GM19239 (cell line): ENCODE results near the gene AVEN.

ENCODE experiments used
- DNase-seq: peaks from one replicate; pipeline ENCODE4 v3.0.0; 2011; ENCODE audit warnings: low spot score; ENCODE audit not compliant: insufficient read length
- FAIRE-seq: peaks from 2 replicates; lab custom pipeline; 2011; peaks lifted over from hg19 to GRCh38; lab: Jason Lieb, UNC

Gene AVEN

DNA sequence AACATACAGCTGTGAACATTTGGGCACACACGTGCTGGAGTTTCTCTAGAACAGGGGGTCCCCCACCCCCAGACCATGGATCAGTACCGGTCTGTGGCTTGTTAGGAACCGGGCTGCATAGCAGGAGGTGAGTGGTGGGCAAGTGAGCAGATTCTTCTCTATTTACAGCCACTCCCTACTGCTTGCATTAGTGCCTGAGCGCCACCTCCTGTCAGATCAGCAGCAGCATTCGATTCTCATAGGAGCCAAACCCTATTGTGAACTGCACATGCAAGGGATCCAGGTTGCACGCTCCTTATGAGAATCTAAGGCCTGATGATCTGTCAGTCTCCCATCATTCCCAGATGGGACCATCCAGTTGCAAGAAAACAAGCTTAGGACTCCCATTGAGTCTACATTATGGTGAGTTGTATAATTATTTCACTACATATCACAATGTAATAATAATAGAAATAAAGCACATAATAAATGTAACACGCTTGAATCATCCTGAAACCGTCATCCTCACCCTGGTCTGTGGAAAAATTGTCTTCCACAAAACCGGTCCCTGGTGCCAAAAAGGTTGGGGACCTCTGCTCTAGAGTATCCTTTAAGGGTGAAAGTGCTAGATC lies 44.9 kb downstream of the AVEN start:
- FAIRE-seq, result peak; percentile 51
- DNase-seq, result no peak

DNA sequence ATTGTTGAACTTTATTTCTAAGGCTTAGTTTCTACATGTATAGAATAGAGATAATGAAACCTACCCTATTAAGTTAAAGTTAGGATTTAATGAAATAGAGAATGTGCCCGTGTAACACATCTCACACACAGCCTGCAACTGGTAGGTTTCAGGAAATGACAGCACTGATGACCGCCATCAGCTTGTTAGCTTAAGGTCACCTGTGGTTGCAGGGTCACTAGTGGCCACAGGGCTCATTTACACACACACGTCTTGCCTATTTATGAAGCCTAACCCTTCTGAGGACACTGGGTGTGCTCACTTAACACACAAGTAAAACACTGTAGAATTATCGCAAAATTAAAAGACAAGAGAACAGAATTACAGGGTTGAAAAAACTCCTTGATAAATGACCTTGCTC lies 50.6 kb downstream of the AVEN start:
- peak; percentile 42 for FAIRE-seq
- no peak for DNase-seq

DNA sequence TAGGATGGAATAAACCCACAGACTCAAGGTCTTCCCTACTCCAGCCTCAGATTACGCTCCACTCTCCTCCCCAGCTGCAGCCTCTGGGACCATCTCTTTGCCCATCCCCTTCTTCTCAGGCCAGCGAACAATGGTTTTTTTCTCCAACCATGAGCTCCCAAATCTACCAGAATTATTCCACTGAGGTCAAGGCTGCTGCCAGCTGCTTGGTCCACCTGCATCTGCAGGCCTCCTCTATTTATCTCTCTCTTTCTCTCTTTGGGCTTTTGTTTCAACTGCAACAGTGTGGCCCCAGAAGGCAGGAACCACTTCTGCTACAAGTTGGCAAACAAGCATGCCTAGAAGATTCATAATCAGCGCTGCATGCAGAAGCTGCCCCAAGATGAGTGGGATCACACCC lies 51.6 kb downstream of the AVEN start:
- no peak for DNase-seq
- FAIRE-seq, result no peak

DNA sequence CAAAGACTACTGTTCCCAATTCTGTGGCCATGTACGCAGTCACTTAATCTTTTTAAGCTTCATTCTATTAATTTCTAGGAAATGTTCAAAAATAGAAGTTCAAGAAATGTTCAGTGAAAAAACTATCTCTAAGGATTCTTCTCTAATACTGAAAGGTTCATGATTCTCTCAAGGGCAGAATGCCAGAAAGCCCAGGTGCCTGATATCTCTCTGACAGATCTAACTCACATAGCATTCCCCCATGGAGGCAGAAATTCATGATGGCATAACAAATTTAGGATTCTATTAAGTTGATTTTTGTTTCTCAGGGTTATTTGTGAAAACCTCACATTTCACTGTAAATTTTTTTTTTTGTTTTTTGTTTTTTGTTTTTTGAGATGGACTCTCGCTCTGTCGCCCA lies 53.3 kb downstream of the AVEN start:
- no peak for FAIRE-seq
- no peak for DNase-seq

DNA sequence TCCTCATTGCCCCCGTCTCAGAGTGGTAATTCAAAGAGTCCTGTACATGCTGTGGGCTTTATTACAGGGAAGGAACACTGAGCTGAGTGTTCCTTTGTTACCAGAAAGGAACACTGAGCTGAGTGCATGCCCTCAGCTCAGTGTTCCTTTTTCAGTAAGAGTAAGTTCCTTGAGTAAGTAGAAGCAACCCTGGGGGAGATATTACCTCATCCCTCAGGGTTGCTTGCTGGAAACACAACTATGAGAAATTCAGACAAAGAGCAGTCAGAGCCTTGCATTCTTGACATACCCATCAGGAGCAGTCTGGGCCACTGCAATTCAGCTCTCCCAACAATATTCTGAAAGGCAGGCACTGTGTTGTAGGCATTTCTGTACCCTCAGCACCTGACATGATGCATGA lies 53.7 kb downstream of the AVEN start:
- DNase-seq, result no peak
- no peak for FAIRE-seq

DNA sequence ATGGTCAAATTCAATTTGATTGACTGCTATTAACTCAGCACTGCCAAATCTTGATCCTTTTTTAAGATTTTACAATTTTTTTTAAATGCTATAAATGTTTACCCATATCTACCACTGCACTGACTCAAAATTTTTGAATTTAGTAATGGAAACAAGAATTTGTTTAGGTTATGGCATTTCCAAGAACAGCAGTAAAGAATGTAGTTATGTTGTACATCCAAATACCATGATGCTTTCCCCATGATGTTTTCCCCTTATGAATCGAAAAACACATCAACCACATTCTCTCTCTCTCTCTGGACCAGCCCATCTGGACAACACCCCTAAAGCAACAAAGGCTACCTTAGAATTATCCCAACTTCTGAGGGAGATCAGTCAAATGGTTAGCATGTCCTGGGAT lies 56.5 kb downstream of the AVEN start:
- DNase-seq, result no peak
- no peak for FAIRE-seq

DNA sequence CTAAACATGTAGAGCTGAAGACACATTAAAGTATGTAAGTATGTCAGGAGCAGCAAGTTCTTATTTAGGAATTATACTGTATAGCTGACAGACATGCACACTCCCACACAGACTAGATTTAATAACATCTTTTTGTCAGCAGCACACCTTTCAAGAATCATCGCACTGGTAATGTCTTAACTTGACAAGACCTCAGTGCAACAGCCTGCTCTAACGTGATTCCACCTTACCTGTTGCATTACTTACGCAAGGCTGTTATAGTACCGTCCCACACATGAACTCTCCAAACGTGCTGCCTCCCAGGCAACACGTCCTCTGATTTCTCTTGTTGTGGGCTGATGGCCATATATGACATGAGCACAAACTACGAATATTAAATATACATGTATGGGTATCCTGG lies 58.8 kb downstream of the AVEN start:
- FAIRE-seq (no peak), DNase-seq (no peak)

DNA sequence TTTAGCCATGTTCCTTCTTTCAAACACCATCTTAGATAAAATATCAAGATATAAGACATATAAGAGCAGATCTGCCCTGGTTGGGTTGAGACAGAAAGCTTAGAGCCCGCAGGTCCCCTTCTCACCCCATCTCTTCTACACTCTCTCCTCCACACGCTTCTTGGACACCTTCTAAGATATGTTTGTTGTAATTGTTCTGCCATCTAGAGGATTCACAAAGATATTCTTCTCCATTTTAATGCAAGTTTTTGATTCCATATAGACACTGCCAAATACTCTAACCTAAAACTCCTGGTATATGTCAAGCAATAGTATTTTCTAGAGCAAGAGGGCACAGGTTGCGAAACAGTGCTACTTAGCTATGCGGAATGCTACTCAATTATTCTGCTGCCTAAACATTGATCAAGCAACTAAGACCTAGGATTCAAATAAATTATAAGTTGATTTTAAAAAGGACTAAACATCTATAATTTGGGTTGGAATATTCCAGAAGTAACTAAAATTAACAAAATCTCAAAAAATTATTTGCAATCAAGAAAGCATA lies 63.9 kb downstream of the AVEN start:
- DNase-seq, result no peak

DNA sequence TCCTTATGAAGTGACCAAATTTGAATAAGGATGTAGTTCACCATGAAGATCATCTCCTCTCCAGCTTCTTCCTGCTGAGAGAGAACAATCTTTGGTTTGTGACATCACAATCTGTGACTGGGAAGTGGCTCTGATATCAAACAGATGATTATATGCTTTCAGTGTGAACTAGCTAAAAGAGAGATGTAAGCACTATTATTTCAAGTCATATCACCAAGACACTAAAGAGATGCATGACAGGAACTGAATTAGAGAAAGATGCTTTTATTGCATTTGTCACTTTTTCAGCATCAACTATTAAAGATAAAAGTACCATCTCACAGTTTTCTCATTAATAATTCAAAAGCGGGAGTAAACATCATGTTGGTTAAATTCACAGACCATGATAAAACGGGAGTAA lies 67.2 kb downstream of the AVEN start:
- no peak for DNase-seq
- FAIRE-seq, result no peak

More for the DNA sequence above, 63.9 kb downstream of the AVEN start:
- no peak for FAIRE-seq

DNA sequence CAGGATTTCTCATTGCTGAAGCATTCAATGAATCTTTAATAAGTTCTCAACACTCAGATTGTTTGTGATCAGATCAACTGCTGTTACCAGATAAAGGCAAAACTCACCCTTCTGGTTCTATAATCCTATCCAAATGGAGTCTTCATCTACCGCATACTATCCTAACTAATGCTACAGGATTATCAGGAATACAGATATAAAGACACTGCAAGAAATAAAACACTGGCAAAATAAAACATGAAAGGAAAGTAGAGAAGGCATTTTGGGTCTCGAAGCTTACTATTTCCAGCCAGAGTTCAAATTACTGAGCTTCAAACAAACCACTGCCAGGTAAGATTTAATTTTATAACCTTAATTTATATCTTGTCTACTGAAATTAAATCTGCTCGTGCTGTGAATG lies 70.2 kb downstream of the AVEN start:
- no peak for DNase-seq
- FAIRE-seq, result peak; percentile 31

DNA sequence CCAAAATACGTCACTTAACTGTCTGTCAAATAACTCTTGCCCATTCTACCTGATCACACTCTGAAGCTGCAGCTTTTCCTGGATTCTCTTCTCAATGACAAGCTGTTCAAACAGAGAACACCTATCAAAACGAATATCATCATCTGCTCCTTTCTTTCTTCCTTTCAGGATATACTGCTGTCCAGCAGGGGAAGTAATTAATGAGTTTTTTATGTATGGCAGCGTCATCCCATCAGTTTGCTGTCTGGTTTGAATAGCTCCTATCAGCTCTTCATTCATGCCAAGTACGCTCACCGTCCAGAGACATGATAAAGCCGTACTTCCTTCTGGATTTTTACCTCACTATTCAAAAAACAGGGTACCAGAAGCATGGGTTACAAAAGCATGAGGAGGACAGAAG lies 70.8 kb downstream of the AVEN start, which contains the start of gene CHRM5:
Gene CHRM5 (plus strand): TSS at position 274 of the 400 bp plus-strand sequence. CDS start 94,221 bp downstream, outside the sequence.
- FAIRE-seq (no peak), DNase-seq (no peak)

DNA sequence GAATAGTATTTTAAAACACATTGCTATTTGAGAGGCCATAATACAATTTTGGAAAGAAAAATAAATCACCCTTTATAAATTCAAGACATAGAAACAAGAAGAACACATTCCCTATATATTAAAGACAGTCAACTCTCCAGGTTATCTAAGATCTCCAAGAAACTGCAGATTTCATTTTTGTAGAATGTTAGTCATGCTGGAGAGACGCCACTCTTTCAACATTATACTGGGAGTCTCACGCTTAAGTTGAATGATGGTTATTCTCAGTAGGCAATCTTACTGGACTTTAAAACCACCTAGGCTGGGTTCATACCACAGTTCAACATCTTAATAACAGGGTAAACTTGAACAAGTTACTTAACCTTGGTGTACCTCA lies 74.4 kb downstream of the AVEN start:
- FAIRE-seq (no peak), DNase-seq (no peak)

DNA sequence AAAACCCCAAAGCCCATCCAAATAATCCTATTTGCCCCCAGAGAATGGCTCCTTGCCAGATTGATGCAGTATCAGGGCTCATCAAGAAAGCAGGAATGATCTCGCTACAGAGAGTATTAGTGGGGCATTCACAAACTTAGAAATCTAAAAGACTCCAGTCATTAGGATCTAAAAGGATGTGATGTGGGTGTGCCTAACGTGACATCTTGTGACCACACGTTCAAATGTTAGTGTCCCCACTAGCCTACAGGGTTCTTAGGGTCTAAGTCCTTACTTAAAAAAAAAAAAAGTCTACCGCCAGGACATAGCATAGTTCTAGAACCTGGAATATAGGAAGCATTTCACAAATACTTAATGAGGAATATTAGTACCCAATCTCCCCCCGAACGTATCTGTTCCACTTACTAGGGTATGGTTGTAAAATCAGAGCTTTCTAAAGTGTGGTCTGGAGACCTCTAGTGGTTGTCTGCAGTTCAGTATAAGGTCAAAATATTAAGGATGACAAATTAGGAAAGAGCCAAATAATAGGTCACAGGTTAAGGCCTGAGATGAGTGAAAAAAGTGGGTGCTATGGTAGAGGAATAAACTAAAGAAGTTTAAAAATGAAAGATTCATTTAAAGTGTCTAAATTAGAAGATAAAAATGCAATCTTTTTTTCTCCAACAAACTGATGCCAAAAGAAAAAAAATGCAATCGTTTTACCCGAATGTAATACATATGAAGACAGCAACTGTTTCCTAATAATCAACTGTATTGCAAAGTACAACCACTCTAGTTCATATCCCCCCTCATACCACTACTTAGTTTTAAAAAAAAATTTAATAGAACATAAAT lies 75.0 kb downstream of the AVEN start:
- DNase-seq (peak; percentile 18), FAIRE-seq (peak; percentile 88)

DNA sequence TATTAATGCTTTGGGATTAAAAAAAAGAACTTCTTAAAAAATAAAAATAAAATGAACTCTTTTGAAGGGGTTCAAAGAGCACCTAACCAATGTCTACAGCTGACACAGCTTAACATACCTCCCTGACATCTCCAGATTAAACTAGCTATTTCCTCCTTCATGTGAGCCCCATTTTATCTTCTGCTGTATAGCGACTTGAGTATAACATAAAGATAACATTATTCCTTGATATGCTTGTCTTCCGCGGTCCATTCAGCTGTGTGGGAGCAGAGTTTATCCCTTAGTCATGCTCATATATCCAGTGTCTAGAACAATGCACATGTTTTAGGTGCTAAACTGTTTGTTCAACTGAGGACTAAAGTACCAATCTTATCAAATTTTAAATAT lies 78.5 kb downstream of the AVEN start:
- FAIRE-seq (no peak), DNase-seq (no peak)

DNA sequence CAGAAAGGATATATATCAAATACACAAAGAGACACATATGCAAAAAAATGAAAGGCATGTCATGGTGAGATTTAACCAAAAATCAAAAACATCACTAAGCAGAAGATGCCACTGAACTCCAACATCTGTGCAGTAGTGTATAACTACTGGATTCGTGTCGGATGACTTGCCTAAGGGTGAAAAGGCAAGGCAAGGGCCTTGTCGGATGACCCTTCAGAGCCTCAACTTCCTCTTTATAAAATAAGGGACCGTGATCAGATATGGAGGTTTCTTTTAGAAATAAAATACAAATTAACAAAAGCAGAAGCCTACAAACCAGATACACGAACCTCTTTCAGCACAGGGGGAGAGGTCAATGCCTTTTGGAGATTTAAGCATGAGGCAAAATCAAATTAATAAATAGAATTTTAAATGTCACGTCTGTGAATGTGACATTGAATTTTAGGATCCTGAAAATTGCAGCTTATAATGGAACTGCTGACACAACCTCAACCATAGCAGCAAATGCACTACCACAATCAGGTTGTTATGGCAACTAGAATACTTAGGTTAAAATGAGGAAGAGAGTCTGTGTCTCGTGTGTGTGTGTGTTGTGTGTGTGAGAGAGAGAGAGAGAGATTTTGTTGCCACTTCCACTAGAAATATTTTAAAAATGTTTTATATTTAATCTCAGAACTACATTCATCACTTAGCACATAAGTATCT lies 79.0 kb downstream of the AVEN start:
- FAIRE-seq, result no peak

DNA sequence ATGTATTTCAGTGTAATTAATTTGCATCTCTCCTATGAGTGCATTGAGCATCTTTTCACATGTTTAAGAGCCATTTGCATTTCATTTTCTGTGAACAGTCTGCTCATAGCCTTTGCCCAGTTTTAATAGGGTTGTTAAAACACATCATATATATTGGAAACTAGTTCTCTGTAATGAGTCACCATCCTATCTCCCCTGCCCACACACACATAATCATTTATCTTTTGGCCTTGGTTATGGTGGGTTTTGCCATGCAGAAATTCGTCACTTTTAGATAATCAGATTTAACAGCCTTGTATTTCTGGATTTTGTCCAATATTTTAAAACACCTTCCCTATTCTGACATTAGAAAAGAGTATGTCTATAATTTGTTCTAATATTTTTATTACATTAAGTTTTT lies 82.6 kb downstream of the AVEN start:
- no peak for FAIRE-seq

More for the DNA sequence above, 79.0 kb downstream of the AVEN start:
- no peak for DNase-seq

DNA sequence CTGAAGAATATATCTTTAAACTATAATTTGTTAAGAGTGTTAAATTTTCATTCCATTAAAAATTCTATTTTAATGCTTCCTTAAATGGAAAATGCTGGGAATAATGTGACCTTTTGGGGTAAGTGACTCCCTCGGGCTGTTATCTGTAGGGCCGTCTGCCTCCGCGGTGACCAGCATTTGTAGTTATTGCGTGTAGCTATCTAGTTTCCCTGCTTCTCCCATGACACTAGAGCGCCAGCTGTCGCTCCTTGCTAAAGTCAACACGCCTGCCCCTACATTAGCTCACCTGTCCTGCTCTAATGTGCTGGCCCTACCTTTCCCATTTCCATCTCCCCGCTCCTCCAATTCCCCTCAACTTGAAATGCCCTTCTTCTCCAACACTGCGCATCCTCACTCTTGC lies 83.1 kb downstream of the AVEN start:
- DNase-seq, result no peak

More for the DNA sequence above, 82.6 kb downstream of the AVEN start:
- no peak for DNase-seq

DNA sequence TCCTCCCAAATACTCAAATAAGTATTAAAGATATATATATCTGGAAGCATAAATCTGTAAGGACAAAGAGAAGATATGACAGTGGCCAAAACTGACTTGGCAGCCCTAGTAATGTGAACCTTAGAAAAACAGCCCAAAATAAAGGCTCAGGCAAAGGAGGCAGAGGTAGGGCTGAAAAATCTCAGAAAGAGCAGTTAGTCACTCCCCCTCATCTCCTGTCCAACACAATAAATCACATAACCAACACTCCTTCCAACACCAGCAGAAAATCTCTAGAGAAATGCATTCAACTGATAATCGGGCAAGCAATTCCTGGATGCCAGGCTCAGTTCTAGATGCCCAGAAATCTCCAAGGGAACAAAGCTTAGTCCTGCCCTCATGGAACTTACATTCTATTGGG lies 92.9 kb downstream of the AVEN start:
- DNase-seq (no peak), FAIRE-seq (no peak)

More for the DNA sequence above, 83.1 kb downstream of the AVEN start:
- no peak for FAIRE-seq

DNA sequence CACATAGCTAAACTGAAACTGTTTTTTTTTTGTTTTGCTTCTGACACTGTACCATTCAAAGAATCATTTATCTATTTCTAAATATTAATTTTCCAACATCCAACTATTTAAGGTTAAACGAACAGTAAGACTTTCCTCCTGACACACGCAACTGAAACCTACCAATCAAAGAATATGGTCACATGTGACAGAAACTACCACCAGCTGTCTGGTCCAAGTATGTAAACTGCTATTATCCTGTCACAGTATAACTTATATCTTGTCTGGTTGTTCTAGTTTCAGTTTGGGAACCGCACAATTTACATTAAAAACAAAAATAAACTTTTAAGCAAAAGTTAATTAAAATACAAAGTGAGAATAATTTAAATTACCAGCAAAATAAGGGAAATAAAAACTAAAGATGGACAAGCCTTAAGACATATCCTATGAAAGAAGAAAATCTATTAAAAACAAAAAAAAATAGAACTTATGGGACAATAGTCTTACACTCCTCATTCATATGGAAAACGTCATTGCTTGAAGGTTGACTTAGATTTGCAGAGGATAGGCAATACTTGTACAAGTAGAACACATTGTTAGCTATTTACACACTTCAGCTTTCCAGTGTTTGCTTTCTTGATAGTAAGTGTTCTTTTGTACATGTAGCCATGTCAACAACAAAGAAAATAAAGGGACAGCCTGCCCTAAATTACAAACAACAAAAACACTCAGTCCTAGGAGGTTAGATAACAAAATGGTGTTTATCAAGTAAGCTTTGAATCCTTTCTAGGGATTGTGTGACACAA lies 97.5 kb downstream of the AVEN start:
- FAIRE-seq (peak; percentile 23), DNase-seq (no peak)

DNA sequence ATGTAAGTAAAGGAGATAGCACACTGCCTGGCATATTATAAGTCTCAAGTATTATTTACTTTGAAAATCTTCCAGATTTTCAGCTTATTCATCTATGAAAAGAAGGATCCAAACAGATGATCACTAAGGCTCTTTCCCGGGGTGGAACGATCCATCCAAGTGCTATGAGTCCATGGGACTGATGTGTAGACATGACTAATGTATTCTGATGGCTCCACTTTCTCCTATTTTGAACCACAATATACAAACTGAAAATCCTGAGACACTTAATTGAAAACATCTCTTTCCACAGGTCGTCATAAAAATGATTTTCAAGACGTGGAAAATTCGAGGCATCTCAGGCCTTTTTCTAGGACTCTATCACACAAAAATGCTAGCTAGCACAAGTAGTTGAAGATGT lies 104.1 kb downstream of the AVEN start:
- DNase-seq, result no peak
- FAIRE-seq, result no peak
